SHP77 treated with DMSO at 0.1 percent for 48 hours (cell line): ENCODE results near the gene BCDIN3D.

Experiments
- DNase-seq: peaks from one replicate; lab custom pipeline; 2025; lab: John Stamatoyannopoulos, UW

Gene BCDIN3D

DNA sequence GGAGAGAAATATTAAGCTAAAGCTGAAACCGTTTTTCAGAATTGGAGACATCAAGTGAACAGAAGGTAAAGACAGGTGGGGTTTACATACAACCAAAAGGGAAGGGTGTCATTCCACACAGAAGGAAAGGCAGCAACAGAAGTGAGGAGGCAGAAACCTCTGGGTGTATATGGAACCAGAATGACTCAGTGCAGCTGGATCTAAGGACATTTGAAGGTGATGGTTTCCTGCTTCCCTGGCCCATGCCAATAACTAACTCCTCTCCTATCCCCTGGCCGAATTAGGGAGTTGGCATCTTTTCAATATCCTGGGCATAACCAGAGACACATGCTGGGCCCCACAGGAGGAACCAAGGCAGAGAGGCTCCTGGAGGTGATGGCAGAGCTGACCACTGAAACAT lies 23.1 kb downstream of the BCDIN3D start:
- DNase-seq = no peak

DNA sequence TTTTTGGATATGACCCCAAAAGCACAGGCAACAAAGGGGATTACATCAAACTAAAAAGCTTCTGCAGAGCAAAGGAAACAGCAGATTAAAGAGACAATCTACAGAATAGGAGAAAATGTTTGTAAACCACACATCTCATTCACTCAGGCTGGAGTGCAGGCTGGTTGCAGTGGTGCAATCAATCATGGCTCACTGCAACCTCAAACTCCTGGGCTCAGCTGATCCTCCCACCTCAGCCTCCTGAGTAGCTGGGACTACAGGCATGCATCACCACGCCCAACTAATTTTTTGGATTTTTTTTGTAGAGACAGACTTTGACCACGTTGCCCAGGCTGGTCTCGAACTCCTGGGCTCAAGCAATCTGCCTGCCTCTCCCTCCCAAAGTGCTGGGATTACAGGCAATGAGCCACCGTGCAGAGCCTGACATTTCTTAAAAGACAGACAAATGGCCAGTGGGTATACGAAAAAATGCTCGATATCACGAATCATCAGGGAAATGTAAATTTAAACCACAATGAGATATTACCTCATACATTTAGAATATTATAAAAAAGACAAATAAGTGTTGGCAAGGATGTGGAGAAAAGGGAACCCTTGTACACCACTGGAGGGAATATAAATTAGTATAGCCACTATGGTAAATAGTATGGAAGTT lies 24.5 kb downstream of the BCDIN3D start:
- no peak for DNase-seq

DNA sequence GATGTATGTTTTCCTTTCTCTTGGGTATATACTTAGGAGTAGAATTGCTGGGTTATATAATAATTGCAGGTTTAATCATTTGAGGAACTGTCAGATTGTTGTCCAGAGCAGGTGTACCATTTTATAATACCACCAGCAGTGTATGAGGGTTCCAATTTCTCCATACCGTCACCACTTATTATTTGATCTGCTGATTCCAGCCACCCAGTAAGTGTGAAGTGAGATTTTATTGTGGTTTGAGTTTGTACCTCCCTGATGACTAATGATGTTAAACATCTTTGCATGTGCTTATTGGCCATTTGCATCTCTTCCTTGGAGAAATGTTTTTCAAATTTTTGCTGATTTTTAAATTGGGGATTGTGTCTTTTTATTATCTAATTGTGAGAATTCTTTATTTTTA lies 29.8 kb downstream of the BCDIN3D start:
- no peak for DNase-seq

DNA sequence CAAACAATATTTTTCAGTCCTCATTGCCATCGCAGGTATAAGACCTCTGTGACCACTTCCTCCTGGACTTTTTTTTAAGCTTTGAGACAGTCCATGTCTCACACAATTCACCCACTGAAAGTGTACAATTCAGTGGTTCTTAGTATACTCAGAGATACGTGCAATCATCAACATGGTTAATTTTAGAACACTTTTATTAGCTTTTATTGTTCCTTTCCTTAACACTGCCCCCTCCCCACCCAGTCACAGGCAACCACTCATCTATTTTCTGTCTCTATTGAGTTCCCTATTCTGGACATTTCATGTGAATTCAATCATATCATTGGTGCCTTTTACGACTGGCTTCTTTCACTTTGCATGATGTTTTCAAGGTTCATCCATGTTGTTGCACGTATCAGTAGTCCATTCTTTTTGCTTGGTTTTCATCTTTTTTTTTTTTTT lies 30.9 kb downstream of the BCDIN3D start:
- no peak for DNase-seq

DNA sequence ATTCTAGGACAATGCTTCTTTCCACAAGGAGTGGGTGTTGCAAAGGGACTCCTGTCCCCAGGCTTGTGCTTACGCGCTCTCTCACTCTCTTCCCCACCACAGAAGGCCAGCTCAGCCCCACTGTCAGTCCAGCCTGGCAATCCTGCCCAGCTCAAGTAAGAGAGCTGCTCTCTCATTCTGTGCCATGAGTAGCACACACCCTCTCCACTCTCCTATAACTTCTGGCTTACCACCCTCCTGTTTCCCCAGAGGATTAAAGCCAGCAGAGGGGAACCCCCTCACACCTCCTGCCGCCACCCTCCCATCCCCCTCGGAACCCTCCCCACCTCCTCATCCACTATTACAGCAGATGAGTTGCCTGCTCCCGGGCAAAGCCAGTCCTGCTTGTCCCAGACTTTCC lies 31.8 kb downstream of the BCDIN3D start:
- no peak for DNase-seq

DNA sequence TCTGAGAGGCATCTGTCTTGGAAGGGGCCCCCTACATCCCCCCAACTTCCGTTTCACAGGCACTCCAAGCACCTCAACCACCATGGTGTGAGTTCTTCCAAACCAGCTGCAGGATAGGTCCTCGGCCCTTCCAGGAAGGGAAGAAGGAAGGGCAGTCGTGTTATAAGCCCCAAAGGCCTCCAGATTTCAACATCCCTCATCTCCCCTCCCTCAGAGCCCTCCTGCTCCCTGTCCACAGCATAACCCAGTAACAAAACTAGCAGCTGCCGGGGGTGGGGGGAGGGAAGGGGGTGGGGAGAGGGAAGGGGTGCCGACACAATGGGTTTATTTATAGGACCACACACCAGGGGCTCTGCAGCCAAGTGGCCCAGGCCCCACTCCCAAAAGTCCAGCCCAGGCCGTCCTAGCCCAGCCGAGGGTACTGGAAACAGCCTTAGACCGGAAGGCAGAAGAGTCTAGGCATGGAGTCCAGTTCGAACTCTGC lies 33.0 kb downstream of the BCDIN3D start:
- DNase-seq = no peak

DNA sequence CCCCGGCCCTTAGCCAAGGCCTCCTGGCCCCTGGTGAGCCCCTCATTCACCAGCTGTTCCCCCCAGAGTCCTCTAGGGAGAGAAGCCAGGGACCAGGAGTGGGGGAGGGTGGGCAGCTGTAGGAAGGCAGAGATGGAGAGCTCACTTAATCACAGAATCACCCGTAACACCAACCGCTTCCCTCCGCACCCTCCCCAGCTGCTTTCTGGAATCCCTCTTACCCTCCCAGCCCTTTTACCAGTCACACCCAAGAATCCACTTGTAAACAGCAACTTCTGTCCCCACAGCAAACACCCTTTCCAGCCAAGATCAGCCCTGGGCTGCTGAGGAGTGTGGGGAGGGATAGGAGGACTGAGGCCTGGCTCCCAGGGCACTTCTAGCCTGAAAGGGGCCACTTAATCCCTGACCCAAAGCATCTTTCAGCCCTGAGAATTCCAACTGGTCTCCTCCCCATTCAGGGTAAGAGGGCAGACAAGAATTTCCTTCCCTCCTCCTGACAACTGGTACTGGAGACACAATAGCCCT lies 33.5 kb downstream of the BCDIN3D start:
- DNase-seq = no peak

DNA sequence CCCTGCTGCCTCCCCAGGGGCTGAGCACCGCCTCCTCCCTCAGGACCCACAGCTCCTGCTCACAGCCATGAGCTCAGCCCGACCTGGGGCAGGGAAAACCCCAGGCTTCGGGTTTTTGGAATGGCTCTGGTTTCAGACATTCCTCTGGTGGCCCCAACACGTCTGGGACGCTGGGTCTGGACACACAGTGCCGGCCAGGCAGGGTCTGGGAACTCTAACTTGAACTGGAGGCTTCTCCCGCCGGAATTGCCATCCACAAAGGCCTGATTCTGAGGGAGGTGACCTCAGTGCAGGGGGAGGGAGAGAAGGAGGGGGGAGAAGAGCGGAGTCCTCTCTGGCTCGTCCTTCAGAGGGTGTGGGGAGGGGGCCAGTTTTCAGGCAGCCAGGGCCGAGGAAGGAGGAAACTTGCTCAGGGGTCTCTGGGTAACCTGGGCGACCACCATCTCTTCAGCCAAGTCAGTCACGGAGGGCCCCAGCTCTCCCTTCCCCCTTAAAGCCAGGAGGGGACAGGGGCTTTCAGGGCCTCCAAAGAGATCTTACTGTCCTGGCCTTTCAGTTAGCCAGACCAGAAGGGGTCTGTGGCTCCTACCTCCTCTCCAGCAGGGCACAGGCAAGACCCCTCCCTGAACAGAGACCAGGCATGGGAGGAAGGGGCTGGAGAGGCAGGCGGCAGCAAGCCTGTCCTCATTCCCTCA lies 34.1 kb downstream of the BCDIN3D start:
- DNase-seq = no peak

DNA sequence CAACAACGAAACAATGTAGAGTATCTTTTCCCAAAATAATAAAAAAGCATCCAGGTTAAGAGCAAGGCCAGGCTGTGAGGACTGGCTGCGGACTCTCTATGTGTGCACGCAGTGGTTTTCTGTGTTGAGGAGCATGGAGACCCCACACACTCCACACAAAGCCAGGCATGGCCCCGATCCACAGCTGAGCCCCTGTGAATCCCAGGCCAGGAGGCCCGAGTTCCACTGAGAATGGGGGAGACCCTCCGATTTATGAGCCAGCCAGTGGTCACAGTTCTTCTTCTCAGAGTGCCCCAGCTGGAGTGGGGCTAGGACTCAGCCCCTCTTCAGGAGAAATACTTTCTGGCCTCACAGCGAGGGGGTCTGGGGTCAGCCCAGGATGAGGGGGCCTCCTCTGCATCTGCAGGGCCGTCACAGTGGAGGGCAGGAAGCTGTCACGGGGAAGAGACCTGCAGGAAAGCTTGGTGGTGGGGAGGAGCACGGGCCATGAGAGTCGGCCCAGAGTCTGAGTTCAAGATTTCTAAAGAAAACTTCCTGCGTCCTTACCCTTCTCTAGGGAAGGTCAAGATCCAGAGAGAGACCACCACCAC lies 34.8 kb downstream of the BCDIN3D start:
- DNase-seq = no peak

DNA sequence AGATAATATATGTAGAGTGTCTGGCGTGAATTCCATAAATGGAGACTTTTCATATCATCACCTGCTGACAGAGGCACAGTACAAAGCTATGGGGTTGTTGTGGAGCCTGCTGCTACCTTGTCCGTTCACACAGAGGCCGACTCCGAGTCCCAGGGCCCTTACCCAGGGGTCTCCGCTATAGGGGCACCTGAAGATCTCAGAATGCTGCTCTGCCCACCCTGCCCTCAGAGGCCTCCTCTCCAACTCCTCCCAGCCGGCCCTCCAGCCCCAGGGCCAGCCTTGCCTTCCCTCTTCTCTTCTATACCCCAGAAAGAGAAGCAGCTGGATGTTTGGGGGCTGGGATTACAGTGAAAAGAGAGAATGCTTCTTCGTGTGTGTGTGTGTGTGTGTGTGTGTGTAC lies 36.0 kb downstream of the BCDIN3D start:
- no peak for DNase-seq

DNA sequence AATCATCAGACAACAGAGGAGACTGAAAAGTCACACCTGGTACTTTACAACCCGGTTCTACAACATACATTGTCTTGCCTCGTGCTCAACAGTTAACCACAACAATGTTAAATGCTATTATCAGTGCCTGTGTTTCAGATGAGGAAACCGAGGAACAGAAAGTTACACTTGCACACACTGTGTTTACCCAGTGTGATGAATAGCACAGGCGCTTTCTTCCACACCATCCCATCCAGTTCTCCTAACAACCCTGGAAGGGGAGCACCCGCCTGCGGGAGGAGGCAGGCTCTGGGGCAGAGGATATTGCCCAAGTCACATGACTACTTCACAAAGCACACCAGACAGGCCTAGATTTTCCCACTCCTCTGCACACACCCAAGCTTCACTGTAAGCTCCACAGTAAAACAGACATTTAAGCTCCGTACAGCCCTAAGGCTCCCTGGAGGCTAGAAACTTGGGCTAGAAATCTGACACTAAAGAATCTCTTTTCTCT lies 36.5 kb downstream of the BCDIN3D start:
- no peak for DNase-seq

DNA sequence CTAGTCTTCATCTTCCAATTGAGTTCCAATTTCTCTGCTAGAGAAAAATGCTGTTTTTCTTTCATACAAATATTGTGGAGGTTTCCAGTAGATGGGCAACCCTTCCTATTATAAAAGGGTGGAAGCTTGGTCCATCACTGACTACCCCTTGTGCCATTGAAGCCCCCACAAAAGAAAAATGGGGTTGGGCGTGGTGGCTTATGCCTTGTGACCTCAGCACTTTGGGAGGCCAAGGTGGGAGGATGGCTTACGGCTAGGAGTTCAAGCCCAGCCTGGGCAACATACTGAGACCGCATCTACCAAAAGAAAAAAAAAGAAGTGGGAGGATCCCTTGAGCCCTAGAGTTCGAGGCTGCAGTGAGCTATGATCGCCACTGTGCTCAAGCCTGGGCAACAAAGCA lies 37.5 kb downstream of the BCDIN3D start:
- DNase-seq = no peak

DNA sequence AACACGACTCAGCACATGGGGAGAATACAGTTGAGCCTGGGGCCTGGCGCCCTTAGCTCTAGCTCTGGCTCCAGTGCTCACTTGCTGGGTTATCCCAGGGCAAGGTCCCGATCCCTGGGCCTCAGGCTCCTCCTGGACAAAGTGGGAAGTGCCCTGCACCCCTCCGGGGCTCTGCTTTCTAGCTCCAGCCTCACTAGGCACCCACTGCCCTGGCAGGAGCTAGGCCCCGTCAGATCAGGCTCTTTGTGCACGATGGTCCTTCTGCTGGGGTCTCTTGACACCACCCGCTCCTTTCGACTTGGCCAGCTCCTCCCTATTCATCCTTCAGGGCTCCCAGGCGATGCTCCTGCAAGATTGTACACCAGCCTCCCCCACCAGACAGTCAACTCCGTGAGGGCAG lies 38.1 kb downstream of the BCDIN3D start:
- no peak for DNase-seq

DNA sequence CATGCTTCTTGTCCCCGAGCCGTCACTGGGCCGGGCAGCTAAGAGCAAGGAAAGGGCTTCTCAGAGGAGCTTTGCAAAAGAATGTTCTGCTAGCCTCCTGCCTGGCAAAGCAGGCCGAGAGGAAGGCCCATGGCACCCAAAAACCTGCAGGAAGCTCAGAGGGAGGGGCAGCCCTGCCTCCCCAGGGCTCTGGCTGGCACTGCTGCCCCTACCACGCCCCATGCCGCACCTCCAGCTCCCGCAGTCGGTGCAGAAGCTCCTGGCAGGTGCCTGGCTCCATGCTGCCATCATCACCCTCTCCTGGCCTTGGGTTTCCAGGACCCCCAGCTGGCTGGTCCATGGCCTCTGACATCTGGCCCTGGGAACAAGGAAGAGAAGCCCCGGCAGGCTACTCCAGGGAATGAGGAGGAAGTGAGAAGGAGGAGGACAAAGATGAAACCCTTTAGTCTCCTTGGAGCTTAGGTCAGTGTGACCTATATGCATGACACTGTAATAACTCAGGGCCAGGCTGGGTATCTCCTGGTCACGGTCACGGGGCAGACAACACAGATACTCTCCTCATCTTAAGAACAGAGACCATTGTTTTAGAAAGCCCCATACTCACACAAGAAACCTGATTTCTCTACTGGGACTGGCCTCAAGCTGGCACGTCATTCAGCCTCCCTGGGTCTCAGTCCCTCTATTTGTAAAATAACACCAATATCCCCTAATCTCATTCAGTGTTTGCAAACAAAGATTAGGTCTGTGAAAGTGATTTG lies 39.0 kb downstream of the BCDIN3D start:
- DNase-seq = no peak

DNA sequence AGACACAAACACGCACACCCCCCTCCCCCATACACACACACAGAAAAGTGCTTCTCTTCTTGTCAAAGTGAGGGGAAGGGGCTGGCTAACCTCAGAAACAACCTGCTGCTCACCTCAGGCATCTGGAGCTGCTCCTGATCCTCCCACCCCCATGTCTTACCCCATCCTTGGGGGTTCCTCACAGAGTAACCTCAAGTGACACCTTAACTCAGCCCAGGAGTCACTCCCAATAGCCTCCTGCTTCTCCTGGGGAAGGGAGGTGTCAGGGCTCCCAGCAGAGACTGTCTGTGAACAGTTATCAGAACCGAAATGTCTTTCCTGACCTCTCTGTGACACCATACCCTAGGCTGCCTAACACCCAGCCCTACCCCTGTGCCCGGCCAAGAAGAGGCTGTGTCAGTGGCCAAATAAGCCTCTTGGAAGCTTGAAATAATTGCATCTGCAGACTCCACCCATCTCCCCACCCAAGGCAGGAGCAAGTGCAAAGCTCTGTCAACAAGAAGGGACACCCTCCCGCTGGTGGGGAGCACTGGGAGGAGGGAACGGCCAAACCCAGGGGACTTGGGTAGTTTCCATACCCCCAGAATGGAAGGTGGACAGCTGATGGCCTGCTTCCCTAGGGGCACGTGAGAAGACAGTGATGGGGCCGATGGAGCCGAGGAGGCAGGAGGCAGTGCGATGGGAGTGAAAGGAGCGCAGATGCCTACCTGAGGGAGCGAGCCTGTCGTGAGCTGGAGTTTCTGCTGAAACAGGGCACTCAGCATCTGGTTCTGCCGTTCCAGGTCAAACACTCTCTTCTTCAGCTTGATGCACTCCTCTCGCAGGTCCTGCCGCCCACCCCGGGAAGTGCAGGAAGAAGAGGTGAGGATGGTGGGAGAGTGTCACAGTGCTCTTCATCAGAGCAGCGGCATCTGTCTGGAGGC lies 41.5 kb downstream of the BCDIN3D start:
- DNase-seq = no peak

DNA sequence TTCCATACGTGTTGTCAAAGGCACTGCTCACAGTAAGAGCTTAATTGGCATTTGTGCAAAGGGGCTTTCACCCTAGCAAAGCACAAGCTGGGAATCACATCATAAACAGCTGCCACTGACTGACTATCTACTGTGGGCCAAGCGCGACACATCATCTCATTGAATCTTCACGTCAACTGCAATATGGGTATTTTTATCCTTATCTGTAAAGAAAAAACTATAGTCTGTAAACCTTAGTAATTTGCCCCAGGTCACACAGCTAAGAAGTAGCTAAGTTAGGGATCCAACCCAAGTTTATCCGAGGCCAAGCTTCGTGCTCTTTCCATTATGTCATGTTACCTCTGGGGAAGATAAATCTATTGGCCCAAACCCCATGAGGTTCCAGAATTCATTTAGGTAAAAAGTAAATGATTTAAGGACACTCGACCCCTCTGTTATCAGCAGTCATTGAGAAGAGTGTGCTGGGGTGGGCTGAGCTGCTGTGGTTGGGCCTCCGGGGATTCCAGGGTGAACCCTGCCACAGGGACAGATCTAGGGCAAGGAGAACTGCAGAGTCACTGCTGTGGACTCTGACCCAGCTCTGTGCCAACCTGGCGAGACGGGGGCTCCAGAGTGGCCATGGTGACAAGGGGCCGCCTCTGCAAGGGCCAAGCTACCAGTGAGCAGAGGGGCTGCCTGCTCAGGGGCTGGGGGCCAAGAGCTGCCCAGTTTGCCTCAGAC lies 42.3 kb downstream of the BCDIN3D start:
- no peak for DNase-seq

DNA sequence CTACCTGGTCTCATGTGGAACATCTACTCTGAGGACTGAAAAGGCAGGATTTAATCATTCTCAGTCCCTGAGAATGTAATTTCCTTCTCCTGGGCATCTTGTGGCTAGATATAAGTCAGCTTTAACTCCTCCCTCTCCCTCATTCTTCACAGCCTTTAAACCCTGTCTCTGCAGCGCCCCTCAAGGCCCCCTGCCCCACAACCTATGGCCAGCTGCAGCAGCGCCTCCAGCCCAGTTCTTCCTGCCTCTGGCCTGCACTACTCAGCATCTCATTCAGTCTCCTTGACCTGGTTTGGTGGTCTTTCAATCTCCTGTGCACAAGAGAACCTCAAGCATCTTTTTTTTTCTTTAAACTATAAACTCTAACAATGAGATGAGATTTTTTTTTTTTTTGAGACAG lies 44.0 kb downstream of the BCDIN3D start:
- no peak for DNase-seq

DNA sequence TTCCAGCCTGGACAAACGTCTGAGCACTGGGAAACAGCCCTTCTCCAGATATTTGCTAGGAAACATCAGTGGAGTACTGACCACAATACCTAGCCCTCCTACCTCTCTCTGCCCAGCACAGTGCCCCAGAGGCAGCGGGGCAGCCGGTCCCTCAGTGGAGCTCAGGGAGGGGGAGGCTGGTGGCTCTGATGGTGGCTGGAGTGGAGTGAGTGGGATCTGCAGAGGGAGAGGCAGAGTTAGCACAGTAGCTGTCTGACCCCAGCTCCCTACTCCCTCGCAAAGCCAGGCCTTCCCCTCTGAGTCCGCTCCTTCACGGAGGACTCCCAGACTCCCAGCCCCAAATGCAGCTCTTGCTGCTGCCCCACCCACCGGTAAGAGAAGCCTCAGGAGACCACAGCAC lies 44.7 kb downstream of the BCDIN3D start:
- DNase-seq = no peak

DNA sequence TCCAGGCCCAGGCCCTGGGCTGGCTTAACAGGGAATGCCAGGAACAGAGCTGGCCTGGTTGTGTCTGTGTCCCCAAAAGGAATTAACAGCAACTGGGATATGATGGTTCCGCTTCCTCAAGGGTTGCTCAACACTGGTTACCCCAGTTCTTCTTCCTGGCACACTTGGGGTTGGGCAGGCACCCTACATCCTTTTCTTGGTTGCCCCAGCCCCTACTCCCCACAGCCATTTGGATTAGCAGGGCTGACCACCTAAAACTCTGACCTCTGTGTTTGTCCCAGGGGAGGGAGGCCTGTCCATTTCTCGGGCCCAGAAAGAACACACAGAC lies 45.5 kb downstream of the BCDIN3D start:
- DNase-seq = no peak

DNA sequence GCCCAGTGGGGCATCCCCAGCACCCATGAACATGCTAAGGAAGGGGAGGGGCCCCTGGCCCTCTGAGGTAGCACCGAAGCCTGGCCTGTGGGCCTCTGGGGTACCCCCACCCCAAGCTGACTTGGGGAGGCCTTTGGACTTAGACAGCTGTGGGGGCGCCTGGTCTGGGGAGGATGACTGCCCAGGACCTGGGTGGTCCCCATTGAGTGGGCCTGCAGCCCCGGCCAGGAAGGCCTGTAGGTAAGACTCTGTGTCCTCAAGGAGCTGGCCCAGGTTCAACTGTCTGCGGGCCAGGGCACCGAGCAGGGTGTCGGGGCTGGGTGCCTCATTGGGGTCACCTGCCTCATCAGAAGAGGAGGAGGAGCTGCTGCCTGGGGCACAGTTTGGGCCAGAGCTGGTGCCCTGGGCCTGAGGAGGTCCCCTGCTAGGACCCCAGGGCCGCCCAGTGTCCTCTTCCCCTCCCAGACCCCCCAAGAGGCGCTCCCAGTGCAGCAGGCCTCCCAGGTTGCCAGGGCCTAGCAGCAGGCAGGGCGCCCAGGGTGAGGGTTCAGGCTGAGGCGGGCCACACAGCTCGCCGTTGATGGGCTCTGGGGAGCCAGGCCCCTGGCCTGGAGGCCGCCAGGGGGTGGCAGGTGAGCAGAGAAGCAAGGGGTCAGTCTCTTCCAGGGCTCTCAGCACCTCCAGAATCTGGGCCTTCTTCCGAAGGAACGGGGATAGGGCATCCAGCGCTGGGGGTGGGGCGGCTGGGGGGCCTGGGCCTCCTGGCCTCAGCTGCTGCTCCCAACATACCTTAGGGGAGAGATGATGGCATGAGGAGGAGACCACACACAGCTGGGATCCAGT lies 46.1 kb downstream of the BCDIN3D start:
- no peak for DNase-seq
